ENCODE data around the gene MROH2A.

DNA sequence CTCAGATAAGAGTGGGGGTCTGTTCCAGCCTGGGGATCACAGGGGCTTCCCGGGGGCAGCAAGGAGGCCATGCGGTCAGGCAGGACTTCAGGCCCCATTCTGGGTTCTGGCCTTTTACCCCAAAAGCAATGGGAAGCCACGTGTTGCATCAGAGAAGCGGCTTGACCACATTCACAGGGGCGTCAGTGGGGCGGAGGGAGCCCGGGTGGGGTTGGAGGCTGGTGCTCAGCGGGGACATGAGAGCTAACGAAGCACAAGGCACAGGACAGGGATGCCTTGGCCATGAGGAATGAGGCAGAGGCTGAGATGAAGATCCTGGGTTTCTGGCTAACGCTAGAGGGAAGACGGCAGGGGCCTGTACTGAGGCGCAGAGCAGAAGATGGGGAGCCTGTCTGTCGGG is 70.1 kb downstream of the MROH2A start:
- TF ChIP-seq, protein P1, sequence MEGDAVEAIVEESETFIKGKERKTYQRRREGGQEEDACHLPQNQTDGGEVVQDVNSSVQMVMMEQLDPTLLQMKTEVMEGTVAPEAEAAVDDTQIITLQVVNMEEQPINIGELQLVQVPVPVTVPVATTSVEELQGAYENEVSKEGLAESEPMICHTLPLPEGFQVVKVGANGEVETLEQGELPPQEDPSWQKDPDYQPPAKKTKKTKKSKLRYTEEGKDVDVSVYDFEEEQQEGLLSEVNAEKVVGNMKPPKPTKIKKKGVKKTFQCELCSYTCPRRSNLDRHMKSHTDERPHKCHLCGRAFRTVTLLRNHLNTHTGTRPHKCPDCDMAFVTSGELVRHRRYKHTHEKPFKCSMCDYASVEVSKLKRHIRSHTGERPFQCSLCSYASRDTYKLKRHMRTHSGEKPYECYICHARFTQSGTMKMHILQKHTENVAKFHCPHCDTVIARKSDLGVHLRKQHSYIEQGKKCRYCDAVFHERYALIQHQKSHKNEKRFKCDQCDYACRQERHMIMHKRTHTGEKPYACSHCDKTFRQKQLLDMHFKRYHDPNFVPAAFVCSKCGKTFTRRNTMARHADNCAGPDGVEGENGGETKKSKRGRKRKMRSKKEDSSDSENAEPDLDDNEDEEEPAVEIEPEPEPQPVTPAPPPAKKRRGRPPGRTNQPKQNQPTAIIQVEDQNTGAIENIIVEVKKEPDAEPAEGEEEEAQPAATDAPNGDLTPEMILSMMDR (IDR thresholded peaks at IDR 0.05; ENCODE audit: low read depth, low read length, missing input control): no peak
- TF ChIP-seq, protein P2, sequence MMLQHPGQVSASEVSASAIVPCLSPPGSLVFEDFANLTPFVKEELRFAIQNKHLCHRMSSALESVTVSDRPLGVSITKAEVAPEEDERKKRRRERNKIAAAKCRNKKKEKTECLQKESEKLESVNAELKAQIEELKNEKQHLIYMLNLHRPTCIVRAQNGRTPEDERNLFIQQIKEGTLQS (IDR thresholded peaks at IDR 0.05): no peak
- TF ChIP-seq RXRA (IDR thresholded peaks at IDR 0.05) (no peak), SP1 (IDR thresholded peaks at IDR 0.05) (no peak)
